ENCODE results near the gene GLYATL1B. TPM values are rescaled to one million over a fixed set of nuclear protein-coding genes. Genes with fewer than 3 reads are reported as not detected.
"Not testable (repeated sequence)": the region's sequence is repeated elsewhere in the genome, so short reads cannot be mapped to it uniquely, and the experiment has no call there.

The GLYATL1B gene
- total RNA-seq, 1 experiment from 2014 or later, result not detected

GRCh38 chr11:59093576-59093975 lies 7.5 kb downstream of the GLYATL1B start:
- DNase-seq (ENCODE audit: low spot score); in situ Hi-C loops (cut with HindIII; ENCODE audit: low sequenced_read_pairs): not testable (repeated sequence)

GRCh38 chr11:59095225-59095624 lies 9.1 kb downstream of the GLYATL1B start:
- in situ Hi-C loops (cut with HindIII; ENCODE audit: low sequenced_read_pairs); DNase-seq (ENCODE audit: low spot score): not testable (repeated sequence)

- in situ Hi-C loops (cut with HindIII; ENCODE audit: low sequenced_read_pairs); DNase-seq (ENCODE audit: low spot score): not testable (repeated sequence)
These were observed 10.0 kb downstream of the GLYATL1B start for GRCh38 chr11:59095972-59096575.

DNA sequence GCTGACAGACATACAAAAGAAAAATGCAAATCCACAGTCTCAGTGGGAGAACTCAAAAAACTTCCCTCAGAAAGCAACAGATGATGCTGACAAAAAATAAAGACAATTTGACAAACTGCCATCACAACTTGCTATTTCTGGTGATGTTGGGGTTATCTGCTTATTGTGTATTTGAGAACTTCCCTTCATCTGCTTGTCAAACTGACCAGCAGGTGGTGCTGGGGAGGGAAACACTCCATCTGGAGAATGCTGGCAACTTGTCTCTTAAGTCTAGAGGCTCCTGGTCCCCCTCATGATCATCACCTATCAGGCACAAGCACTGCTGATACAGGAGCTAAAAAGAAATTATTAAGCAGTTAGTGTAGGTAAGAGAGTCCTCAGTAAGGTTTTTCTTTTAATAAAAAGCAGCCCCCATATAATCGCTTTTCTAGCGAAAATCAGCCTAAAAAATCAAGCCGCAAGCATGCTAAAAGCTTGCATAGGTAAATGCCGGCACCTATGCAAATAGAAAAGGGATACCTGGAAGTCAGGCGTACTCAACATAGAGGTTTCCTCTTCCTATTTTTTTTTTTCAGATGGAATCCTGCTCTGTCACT lies 11.1 kb downstream of the GLYATL1B start:
- in situ Hi-C loops (cut with HindIII; ENCODE audit: low sequenced_read_pairs), result no loop called here
- DNase-seq (ENCODE audit: low spot score), result peak; percentile 29

DNA sequence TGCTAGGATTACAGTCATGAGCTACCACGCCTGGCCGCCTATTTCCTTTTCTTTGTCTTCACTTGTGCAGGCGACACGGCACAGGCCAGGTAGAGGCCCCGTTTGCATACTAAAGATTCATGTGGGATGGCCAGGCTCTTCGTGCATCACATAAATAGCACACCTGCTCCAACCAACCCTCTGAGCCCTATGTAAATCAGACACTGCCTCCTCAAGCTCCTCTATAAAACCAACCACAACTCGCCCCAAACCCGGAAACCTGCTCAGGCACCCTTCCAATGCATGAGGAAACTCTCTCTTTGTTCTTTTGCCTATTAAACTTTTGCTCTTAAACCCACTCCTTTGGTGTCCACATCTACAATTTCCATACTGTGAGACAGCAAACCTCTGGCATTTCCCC lies 11.8 kb downstream of the GLYATL1B start:
- in situ Hi-C loops (cut with HindIII; ENCODE audit: low sequenced_read_pairs); DNase-seq (ENCODE audit: low spot score): not testable (repeated sequence)

DNA sequence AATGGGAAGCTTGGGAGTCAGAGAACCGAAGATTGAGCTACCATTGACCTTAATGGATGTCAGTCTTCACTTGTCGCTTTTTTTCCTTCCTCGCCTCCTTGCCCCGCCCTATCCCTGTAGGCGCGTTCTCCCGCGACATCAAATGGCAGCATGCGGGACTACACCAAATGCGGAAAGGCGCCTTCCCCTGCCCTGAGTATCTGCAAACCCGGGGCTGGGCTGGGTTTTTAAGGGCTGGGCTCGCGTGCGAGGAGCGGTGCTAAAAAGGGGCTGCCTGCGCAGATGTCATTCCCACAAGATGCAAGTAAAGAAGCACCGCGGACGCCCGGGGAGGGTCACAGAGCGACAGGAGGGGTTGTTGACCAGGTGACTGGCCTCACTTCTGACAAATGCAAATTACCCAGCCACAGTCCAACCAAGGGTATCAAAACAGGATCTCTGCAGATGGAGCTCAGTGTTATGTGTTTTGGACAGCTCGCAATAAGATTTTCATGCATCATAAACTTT lies 16.2 kb downstream of the GLYATL1B start:
- in situ Hi-C loops (cut with HindIII; ENCODE audit: low sequenced_read_pairs), result no loop called here
- DNase-seq (ENCODE audit: low spot score), result no peak

DNA sequence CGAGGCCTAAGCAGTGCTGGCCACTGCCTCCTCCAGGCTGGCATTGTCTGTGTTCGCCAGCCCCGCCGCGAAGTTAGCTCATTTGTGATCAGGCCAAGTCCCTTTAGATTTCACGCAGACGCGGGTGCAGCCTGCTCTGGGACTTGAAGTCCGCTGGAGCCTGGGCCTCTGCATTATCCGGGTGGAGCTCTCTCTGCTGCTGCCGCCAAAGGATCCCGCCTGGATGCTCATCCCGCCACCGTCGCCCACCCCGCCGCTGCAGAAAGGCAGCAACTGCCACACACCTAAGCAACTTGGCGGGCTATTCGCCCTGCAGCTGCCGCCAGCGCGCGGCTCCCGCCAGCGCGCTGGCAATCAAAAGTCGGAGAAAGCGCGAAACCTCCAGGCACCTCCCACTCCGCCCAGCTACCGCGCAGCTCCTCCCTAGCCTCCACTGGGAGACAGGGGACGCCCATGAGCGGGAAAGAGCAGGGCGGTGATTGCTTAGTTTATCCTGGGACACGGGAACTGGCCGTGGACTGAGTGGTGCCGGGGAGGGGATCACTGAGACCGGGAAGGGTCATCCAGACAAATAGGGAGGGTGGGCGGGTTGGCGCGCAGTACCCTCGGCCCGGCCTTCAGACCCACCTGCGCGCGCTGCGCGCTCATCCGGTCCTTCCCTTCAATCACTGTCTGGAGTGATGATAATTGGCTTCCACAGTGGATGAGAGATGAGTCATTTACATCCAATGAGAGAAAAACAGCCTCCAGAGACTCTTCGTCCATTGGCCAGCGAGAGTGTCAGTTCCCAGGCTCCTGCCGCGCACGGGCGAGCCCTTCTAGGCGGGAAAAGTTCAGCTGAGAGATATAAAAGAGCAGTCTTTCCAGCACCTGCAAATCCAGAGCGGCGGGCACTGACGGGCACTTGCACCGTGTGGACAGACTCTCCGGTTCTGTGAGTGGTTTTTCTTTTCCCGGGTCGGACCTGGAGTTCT lies 20.5 kb downstream of the GLYATL1B start, which contains the start of gene FAM111B:
Gene FAM111B (plus strand): TSS at position 875 of the 974 bp plus-strand sequence. CDS start 2,389 bp downstream, outside the sequence.
- in situ Hi-C loops (cut with HindIII; ENCODE audit: low sequenced_read_pairs), result no loop called here

GRCh38 chr11:59107721-59108120 lies 21.6 kb downstream of the GLYATL1B start:
- DNase-seq (ENCODE audit: low spot score); in situ Hi-C loops (cut with HindIII; ENCODE audit: low sequenced_read_pairs): not testable (repeated sequence)

More for the DNA sequence above, 20.5 kb downstream of the GLYATL1B start, which contains the start of gene FAM111B:
- DNase-seq (ENCODE audit: low spot score), result peak; percentile 63

- DNase-seq (ENCODE audit: low spot score), result no peak
- in situ Hi-C loops (cut with HindIII; ENCODE audit: low sequenced_read_pairs), result no loop called here
These were observed 26.4 kb downstream of the GLYATL1B start for GRCh38 chr11:59112494-59112893.

DNA sequence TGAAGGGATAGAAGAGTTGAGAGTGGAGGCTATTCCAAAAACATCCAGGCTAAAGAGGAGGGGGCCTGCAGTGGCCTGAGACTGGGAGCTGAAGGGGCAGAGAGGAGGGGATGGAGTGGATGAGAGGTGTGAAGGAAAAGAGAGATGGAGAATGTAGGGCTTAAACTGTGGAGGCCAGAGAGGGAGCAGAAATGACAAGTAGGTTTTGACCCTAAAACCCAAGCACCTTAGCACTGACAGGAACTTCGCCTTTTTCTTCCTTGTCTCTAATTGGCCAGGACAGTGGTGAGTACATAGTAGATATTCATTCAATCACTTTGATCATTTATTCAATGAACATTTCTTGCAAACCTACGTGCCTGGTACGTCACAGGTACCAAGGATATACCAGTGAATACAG lies 28.2 kb downstream of the GLYATL1B start:
- in situ Hi-C loops (cut with HindIII; ENCODE audit: low sequenced_read_pairs), result no loop called here

DNA sequence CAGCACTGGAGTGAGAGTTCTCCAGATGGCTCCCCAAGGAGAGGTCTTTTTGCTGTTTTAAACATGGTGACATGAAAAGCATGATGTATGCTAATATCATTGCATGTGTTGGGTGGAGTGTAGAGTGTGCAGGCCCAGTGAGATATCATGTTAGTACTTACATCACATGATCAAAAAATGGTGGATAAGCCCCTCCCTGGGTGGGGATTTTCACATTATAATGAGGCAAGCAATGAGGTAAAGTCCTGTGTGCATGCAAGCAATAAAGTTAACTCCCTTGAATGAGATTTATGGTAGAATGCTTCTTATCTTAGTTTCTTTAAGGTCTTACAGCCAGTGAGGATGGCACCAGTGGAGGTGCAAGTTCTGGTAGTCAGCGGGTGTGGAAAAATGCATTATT lies 29.4 kb downstream of the GLYATL1B start:
- no peak for DNase-seq (ENCODE audit: low spot score)
- in situ Hi-C loops (cut with HindIII; ENCODE audit: low sequenced_read_pairs), result no loop called here

More for the DNA sequence above, 28.2 kb downstream of the GLYATL1B start:
- DNase-seq (ENCODE audit: low spot score), result no peak

GRCh38 chr11:59117774-59118173 lies 31.7 kb downstream of the GLYATL1B start:
- in situ Hi-C loops (cut with HindIII; ENCODE audit: low sequenced_read_pairs), result no loop called here

GRCh38 chr11:59119826-59120225 lies 33.7 kb downstream of the GLYATL1B start:
- in situ Hi-C loops (cut with HindIII; ENCODE audit: low sequenced_read_pairs), result no loop called here
- DNase-seq (ENCODE audit: low spot score), result no peak

More at GRCh38 chr11:59117774-59118173, 31.7 kb downstream of the GLYATL1B start:
- DNase-seq (ENCODE audit: low spot score), result no peak

DNA sequence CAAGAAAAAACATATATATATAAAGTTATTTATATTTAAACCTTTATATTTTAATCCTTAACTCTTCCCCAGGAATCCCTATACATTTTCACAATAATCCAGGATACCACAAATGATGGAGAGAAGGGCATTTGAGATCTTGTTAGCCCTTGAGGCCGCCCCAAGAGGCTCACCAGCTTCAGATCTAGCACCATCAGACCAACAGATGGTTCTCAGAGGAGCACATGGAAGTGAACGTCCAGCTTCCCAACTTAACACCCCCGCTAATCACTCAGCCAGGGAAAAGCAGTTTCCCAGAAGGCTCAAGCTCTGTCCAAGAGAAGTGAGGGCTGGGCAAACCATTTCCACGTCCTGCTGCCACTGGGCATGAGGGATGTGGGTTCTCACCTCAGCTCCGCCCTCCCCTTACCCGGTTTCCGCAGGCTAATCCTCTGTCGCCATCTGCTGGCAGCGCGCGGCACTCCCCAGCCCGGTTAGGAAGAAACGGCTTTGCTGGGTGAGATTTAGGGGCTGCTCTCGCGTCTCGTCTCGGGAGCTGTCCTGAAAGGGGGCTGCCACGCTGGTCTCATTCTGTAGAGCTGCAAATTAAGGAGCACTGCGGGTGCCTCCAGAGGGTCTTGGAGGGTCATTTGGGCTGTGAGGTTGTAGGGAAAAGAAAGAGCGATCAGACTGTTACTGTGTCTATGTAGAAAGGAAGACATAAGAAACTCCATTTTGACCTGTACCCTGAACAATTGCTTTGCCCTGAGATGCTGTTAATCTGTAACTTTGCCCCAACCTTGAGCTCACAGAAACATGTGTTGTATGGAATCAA lies 49.7 kb downstream of the GLYATL1B start:
- peak; percentile 51 for DNase-seq (ENCODE audit: low spot score)
- in situ Hi-C loops (cut with HindIII; ENCODE audit: low sequenced_read_pairs), result no loop called here

DNA sequence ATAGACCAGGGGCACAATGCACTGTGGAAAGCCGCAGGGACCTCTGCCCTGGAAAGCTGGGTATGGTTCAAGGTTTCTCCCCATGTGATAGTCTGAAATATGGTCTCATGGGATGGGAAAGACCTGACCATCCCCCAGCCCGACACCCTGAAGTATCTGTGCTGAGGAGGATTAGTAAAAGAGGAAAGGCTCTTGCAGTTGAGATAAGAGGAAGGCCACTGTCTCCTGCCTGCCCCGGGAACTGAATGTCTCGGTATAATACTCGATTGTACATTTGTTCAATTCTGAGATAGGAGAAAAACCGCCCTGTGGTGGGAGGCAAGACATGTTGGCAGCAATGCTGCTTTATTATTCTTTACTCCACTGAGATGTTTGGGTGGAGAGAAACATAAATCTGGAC lies 50.4 kb downstream of the GLYATL1B start:
- in situ Hi-C loops (cut with HindIII; ENCODE audit: low sequenced_read_pairs); DNase-seq (ENCODE audit: low spot score): not testable (repeated sequence)

DNA sequence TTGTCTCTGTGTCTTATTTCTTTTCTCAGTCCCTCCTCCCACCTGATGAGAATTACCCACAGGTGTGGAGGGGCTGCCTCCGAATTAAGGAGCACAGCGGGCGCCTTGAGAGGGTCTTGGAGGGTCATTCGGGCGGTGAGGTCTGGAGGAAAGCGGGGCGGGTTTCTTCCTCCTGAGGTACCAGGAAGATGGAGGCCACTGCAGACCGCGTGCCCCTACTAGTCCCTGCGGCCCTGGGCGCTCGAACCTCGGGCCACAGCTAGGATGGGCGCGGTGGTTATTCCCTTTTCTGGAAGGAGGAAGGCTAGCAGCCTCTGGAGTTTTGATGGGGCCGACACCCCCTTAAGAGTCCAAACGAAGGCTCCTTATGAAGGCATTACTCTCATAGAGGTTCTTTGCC lies 51.1 kb downstream of the GLYATL1B start:
- no peak for DNase-seq (ENCODE audit: low spot score)
- in situ Hi-C loops (cut with HindIII; ENCODE audit: low sequenced_read_pairs), result no loop called here

DNA sequence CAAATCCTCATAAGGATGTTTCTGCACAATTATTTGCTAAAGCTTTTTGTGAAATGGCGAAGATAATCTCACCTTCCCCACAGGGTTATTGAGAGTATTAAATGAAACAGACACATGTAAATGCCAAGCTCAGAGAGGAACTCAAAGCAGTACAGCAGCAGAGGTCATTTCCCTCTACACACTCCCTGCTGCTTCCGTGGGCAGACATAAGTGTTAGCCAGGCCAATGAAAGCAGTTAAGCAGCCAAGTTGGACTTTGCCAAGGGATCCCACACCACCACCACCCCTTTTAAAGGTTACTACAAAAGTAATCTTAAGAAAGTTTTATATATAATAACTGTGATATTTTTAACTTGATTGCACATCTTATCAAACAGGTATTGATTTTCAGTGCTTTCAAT lies 52.5 kb downstream of the GLYATL1B start:
- in situ Hi-C loops (cut with HindIII; ENCODE audit: low sequenced_read_pairs), result no loop called here
- DNase-seq (ENCODE audit: low spot score), result no peak

- no peak for DNase-seq (ENCODE audit: low spot score)
- in situ Hi-C loops (cut with HindIII; ENCODE audit: low sequenced_read_pairs), result no loop called here
These were observed 55.1 kb downstream of the GLYATL1B start for GRCh38 chr11:59141191-59141590.

All from G401 (cell line).